G401 (cell line): ENCODE data around the gene RGMA. TPM values are rescaled to one million over a fixed set of nuclear protein-coding genes. Genes with fewer than 3 reads are reported as not detected.

Experiments used
- DNase-seq: peaks from one replicate; pipeline ENCODE4 v3.0.0-alpha.2; 2015; ENCODE audit warnings: low spot score
- in situ Hi-C: cut with HindIII; loops from 2 replicates; pipeline ENCODE4 v1.10.0; 2016; ENCODE audit warnings: low sequenced_read_pairs, mixed read lengths
- total RNA-seq: library from RNA; depleted of rRNA; stranded (reverse); fragments of >200 nt; shearing (Covaris generic); gene quantifications from 2 replicates; pipeline ENCODE4 v1.2.3, GENCODE V29; 2014

RGMA gene
- total RNA-seq, 1 experiment from 2014 or later: 2.6 TPM

- in situ Hi-C loops: no loop called here
- no peak for DNase-seq
These were observed 36.7 kb downstream of the RGMA start for GRCh38 chr15:93052090-93052879.

- DNase-seq: no peak
- in situ Hi-C loops: no loop called here
These were observed 37.5 kb downstream of the RGMA start for GRCh38 chr15:93051236-93052089.

- in situ Hi-C loops: no loop called here
- no peak for DNase-seq
These were observed 38.4 kb downstream of the RGMA start for GRCh38 chr15:93050648-93051047.

GRCh38 chr15:93049914-93050578 lies 39.0 kb downstream of the RGMA start:
- in situ Hi-C loops: no loop called here

GRCh38 chr15:93049233-93049632 lies 39.8 kb downstream of the RGMA start:
- no peak for DNase-seq
- in situ Hi-C loops: no loop called here

More at GRCh38 chr15:93049914-93050578, 39.0 kb downstream of the RGMA start:
- DNase-seq: no peak

- DNase-seq: no peak
- in situ Hi-C loops: no loop called here
These were observed 40.3 kb downstream of the RGMA start for GRCh38 chr15:93048759-93049161.

- DNase-seq: no peak
- in situ Hi-C loops: no loop called here
These were observed 40.6 kb downstream of the RGMA start for GRCh38 chr15:93048426-93048721.

GRCh38 chr15:93047621-93048425 lies 41.2 kb downstream of the RGMA start:
- in situ Hi-C loops: no loop called here
- DNase-seq: no peak

- DNase-seq: no peak
- in situ Hi-C loops: no loop called here
These were observed 42.3 kb downstream of the RGMA start for GRCh38 chr15:93046721-93047120.

GRCh38 chr15:93046120-93046519 lies 42.9 kb downstream of the RGMA start:
- no peak for DNase-seq

GRCh38 chr15:93045191-93045785 lies 43.7 kb downstream of the RGMA start:
- DNase-seq: no peak
- in situ Hi-C loops: no loop called here

More at GRCh38 chr15:93046120-93046519, 42.9 kb downstream of the RGMA start:
- in situ Hi-C loops: no loop called here

GRCh38 chr15:93044301-93045190 lies 44.5 kb downstream of the RGMA start:
- in situ Hi-C loops: no loop called here
- no peak for DNase-seq

- in situ Hi-C loops: no loop called here
- DNase-seq: no peak
These were observed 45.2 kb downstream of the RGMA start for GRCh38 chr15:93043621-93044300.

GRCh38 chr15:93042691-93043378 lies 46.2 kb downstream of the RGMA start:
- DNase-seq: no peak
- in situ Hi-C loops: no loop called here

- no peak for DNase-seq
- in situ Hi-C loops: no loop called here
These were observed 46.8 kb downstream of the RGMA start for GRCh38 chr15:93042211-93042610.

GRCh38 chr15:93041159-93041547 lies 47.9 kb downstream of the RGMA start:
- DNase-seq: no peak
- in situ Hi-C loops: no loop called here
